ENCODE data around the gene SYDE1. TPM values are rescaled to one million over a fixed set of nuclear protein-coding genes. Genes with fewer than 3 reads are reported as not detected.
"Not testable (repeated sequence)": the region's sequence is repeated elsewhere in the genome, so short reads cannot be mapped to it uniquely, and the experiment has no call there.

The SYDE1 gene
- total and polyA plus RNA-seq, 2 experiments from 2014 or later, result 4.1 to 21.4 TPM

DNA sequence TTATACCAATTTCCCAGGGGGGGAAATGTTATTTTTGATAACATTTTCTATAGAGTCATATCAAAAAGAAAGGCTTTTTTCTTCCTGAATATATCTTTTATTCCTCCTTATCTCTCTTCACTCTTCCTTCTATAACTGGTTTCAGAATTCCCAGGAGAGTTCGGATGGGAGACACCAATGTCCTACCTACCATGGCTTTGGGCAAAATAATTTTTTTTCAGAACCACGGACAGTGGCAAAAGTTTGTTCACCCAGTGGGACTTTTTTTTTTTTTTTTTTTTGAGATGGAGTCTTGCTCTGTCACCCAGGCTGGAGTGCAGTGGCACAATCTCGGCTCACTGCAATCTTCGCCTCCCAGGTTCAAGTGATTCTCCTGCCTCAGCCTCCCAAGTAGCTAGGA is 27.2 kb upstream of the SYDE1 start:
- H4K20me1 ChIP-seq (replicated peaks; ENCODE audit: insufficient read depth); H3K27ac Mint-ChIP-seq; H3K9me2 ChIP-seq (ENCODE audit: insufficient read depth); H3K4me1 ChIP-seq (ENCODE audit: insufficient read depth); H3K4me1 Mint-ChIP-seq; H3K9me3 Mint-ChIP-seq; H3K79me2 ChIP-seq (replicated peaks; ENCODE audit: insufficient read depth); H3K4me3 ChIP-seq; H3K4me3 Mint-ChIP-seq; H3K36me3 Mint-ChIP-seq (ENCODE audit: low read depth); H3K27me3 Mint-ChIP-seq (ENCODE audit: insufficient read depth, low read depth, poor library complexity); H3K4me2 ChIP-seq; H2AFZ ChIP-seq; H3K36me3 ChIP-seq (ENCODE audit: insufficient read depth); H3K27ac ChIP-seq (ENCODE audit: low read depth); H3F3A ChIP-seq (replicated peaks; ENCODE audit: low read depth); ATAC-seq; H3K27me3 ChIP-seq (ENCODE audit: insufficient read depth): not testable (repeated sequence)
- TF ChIP-seq, protein P1, sequence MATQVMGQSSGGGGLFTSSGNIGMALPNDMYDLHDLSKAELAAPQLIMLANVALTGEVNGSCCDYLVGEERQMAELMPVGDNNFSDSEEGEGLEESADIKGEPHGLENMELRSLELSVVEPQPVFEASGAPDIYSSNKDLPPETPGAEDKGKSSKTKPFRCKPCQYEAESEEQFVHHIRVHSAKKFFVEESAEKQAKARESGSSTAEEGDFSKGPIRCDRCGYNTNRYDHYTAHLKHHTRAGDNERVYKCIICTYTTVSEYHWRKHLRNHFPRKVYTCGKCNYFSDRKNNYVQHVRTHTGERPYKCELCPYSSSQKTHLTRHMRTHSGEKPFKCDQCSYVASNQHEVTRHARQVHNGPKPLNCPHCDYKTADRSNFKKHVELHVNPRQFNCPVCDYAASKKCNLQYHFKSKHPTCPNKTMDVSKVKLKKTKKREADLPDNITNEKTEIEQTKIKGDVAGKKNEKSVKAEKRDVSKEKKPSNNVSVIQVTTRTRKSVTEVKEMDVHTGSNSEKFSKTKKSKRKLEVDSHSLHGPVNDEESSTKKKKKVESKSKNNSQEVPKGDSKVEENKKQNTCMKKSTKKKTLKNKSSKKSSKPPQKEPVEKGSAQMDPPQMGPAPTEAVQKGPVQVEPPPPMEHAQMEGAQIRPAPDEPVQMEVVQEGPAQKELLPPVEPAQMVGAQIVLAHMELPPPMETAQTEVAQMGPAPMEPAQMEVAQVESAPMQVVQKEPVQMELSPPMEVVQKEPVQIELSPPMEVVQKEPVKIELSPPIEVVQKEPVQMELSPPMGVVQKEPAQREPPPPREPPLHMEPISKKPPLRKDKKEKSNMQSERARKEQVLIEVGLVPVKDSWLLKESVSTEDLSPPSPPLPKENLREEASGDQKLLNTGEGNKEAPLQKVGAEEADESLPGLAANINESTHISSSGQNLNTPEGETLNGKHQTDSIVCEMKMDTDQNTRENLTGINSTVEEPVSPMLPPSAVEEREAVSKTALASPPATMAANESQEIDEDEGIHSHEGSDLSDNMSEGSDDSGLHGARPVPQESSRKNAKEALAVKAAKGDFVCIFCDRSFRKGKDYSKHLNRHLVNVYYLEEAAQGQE (IDR thresholded peaks at IDR 0.05; ENCODE audit: unreplicated experiment), result peak; percentile 59
- DNase-seq (ENCODE audit: low spot score), result peak; percentile 43

DNA sequence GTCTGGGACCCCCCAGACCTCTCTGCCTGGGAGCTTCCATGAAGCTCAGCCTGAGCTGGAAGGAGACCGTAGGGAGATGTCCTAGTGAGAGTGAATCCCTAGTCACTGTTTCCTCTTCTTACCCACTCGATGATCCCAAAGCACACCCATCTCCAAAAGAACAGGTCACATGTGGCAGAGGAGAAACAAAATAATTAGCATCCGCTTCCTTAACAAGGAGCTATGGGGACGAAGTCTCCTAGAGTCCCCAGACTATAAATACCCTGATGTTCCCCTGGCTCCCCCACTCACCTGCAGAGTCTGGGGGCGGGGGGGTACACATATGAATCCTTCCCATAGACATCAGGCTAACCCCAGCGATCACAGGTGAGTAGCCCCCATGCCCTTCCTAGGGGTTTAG is 25.3 kb upstream of the SYDE1 start, which contains the start of gene OR1I1:
TSS of gene OR1I1 (plus strand) at position 301 of the 400 bp plus-strand sequence. CDS start 4,855 bp downstream, outside the sequence.
- no peak within 1 kb of the TSS for H3K4me3 ChIP-seq
- Mint-ChIP-seq H3K27me3 (ENCODE audit: insufficient read depth, low read depth, poor library complexity) (peaks cover 5% of the 10 kb centered on the region), H3K9me3 (peaks cover 7% of the 10 kb centered on the region; the same call in 2 of the 3 replicates), H3K4me3 (no peak within 1 kb of the TSS; the same call in 2 of the 3 replicates), H3K27ac (no peak within 1 kb of the TSS), H3K4me1 (no peaks in the 10 kb centered on the region), H3K36me3 (ENCODE audit: low read depth) (no peaks in the 10 kb centered on the region)
- H3K27ac ChIP-seq (ENCODE audit: low read depth), result no peak within 1 kb of the TSS
- no peaks in the 10 kb centered on the region for H3K4me1 ChIP-seq (ENCODE audit: insufficient read depth)
- H3F3A ChIP-seq (replicated peaks; ENCODE audit: low read depth), result no peaks in the 10 kb centered on the region
- no peaks in the 10 kb centered on the region; the same call in 1 of the 2 replicates for H4K20me1 ChIP-seq (replicated peaks; ENCODE audit: insufficient read depth)
- no peak within 1 kb of the TSS for H2AFZ ChIP-seq
- H3K27me3 ChIP-seq (ENCODE audit: insufficient read depth), result no peaks in the 10 kb centered on the region
- no peak within 1 kb of the TSS for H3K4me2 ChIP-seq
- H3K9me2 ChIP-seq (ENCODE audit: insufficient read depth), result no peaks in the 10 kb centered on the region
- H3K79me2 ChIP-seq (replicated peaks; ENCODE audit: insufficient read depth), result no peaks in the 10 kb centered on the region
- H3K36me3 ChIP-seq (ENCODE audit: insufficient read depth), result no peaks in the 10 kb centered on the region
- no peak for DNase-seq (ENCODE audit: low spot score)
- no peak for ATAC-seq
- TF ChIP-seq, protein P2, sequence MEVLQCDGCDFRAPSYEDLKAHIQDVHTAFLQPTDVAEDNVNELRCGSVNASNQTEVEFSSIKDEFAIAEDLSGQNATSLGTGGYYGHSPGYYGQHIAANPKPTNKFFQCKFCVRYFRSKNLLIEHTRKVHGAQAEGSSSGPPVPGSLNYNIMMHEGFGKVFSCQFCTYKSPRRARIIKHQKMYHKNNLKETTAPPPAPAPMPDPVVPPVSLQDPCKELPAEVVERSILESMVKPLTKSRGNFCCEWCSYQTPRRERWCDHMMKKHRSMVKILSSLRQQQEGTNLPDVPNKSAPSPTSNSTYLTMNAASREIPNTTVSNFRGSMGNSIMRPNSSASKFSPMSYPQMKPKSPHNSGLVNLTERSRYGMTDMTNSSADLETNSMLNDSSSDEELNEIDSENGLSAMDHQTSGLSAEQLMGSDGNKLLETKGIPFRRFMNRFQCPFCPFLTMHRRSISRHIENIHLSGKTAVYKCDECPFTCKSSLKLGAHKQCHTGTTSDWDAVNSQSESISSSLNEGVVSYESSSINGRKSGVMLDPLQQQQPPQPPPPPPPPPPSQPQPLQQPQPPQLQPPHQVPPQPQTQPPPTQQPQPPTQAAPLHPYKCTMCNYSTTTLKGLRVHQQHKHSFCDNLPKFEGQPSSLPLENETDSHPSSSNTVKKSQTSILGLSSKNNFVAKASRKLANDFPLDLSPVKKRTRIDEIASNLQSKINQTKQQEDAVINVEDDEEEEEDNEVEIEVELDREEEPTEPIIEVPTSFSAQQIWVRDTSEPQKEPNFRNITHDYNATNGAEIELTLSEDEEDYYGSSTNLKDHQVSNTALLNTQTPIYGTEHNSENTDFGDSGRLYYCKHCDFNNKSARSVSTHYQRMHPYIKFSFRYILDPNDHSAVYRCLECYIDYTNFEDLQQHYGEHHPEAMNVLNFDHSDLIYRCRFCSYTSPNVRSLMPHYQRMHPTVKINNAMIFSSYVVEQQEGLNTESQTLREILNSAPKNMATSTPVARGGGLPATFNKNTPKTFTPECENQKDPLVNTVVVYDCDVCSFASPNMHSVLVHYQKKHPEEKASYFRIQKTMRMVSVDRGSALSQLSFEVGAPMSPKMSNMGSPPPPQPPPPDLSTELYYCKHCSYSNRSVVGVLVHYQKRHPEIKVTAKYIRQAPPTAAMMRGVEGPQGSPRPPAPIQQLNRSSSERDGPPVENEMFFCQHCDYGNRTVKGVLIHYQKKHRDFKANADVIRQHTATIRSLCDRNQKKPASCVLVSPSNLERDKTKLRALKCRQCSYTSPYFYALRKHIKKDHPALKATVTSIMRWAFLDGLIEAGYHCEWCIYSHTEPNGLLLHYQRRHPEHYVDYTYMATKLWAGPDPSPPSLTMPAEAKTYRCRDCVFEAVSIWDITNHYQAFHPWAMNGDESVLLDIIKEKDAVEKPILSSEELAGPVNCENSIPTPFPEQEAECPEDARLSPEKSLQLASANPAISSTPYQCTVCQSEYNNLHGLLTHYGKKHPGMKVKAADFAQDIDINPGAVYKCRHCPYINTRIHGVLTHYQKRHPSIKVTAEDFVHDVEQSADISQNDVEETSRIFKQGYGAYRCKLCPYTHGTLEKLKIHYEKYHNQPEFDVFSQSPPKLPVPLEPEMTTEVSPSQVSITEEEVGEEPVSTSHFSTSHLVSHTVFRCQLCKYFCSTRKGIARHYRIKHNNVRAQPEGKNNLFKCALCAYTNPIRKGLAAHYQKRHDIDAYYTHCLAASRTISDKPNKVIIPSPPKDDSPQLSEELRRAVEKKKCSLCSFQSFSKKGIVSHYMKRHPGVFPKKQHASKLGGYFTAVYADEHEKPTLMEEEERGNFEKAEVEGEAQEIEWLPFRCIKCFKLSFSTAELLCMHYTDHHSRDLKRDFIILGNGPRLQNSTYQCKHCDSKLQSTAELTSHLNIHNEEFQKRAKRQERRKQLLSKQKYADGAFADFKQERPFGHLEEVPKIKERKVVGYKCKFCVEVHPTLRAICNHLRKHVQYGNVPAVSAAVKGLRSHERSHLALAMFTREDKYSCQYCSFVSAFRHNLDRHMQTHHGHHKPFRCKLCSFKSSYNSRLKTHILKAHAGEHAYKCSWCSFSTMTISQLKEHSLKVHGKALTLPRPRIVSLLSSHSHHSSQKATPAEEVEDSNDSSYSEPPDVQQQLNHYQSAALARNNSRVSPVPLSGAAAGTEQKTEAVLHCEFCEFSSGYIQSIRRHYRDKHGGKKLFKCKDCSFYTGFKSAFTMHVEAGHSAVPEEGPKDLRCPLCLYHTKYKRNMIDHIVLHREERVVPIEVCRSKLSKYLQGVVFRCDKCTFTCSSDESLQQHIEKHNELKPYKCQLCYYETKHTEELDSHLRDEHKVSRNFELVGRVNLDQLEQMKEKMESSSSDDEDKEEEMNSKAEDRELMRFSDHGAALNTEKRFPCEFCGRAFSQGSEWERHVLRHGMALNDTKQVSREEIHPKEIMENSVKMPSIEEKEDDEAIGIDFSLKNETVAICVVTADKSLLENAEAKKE (CRISPR knock-in tag; IDR thresholded peaks at IDR 0.05), result no peak
- TF ChIP-seq STAT1 (IDR thresholded peaks at IDR 0.05; ENCODE audit: unreplicated experiment) (no peak), EZH2 (IDR thresholded peaks at IDR 0.05; ENCODE audit: low read depth, unreplicated experiment) (no peak), ZNF114 (CRISPR knock-in tag; IDR thresholded peaks at IDR 0.05) (no peak), EZH2phosphoT487 (IDR thresholded peaks at IDR 0.05; ENCODE audit: unreplicated experiment) (no peak), POLR2AphosphoS5 (IDR thresholded peaks at IDR 0.05; ENCODE audit: low read depth) (no peak), CREB1 (CRISPR knock-in tag; IDR thresholded peaks at IDR 0.05; ENCODE audit: low read depth) (no peak), JUNB (IDR thresholded peaks at IDR 0.05; ENCODE audit: unreplicated experiment) (no peak)
- TF ChIP-seq, protein P1 (IDR thresholded peaks at IDR 0.05; ENCODE audit: unreplicated experiment), result no peak
